ENCODE measurements around the gene IGSF5. TPM values are rescaled to one million over a fixed set of nuclear protein-coding genes. Genes with fewer than 3 reads are reported as not detected.

Gene IGSF5
- total RNA-seq, 1 experiment from 2014 or later: 0.33 TPM

DNA sequence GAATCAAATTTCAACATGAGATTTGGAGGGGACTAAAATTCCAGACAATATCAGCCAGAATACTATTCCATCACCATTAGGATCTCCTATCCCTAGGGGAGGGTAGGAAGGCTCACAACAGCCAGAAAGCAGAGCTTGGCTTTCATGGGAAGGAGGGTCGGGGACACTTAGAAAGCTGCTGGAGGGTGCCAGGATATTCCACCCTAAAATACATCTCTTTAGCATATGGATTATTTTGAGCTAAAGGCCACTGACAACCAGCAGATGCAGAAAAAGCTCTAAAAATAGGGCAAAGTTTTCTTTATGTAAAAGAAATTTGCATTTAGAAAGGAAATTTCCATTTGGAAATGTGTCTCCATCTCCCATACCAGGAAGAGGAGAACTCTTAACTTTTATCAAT lies 68.0 kb downstream of the IGSF5 start:
- intact Hi-C loops (cut with micrococcal nuclease; ENCODE audit: unreplicated experiment): no loop called here
- Mint-ChIP-seq H3K4me1 (ENCODE audit: low read depth, unreplicated experiment) (peaks cover 5% of the 10 kb centered on the region), H3K36me3 (ENCODE audit: insufficient read depth, unreplicated experiment) (no peaks in the 10 kb centered on the region), H3K4me3 (ENCODE audit: low read depth, unreplicated experiment) (no peak overlapping the region), H3K27me3 (ENCODE audit: unreplicated experiment) (peaks cover 4% of the 10 kb centered on the region), H3K27ac (ENCODE audit: unreplicated experiment) (no peak overlapping the region), H3K9me3 (ENCODE audit: low read depth, unreplicated experiment) (no peaks in the 10 kb centered on the region)
- BruUV-seq (replicated peaks): no TSS peak
- CTCF ChIA-PET: no interaction called here
- TF ChIP-seq CTCF (IDR thresholded peaks at IDR 0.05; ENCODE audit: unreplicated experiment): no peak
- no peak for DNase-seq

DNA sequence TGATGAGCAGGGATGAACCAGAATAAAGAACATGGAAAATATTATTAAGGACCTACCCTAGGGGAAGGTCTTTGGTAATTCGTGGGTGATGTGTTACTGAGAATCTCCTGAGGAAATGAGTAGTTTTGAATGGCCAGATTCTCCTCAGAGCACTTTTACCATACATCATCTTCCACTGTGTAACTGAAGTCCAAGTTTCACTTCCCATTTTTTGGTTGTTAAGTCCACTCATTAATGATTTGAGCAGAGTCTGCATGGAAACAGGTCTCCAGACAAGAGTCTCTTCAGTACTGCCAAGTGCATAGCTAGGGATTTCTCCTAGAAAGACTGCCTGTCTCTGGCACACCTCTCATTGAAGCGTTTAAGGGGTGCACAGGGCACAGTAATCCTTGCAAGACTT lies 73.6 kb downstream of the IGSF5 start:
- no peak for TF ChIP-seq CTCF (IDR thresholded peaks at IDR 0.05; ENCODE audit: unreplicated experiment)
- H3K36me3 Mint-ChIP-seq (ENCODE audit: insufficient read depth, unreplicated experiment): no peaks in the 10 kb centered on the region
- CTCF ChIA-PET: no interaction called here
- H3K9me3 Mint-ChIP-seq (ENCODE audit: low read depth, unreplicated experiment): no peaks in the 10 kb centered on the region
- intact Hi-C loops (cut with micrococcal nuclease; ENCODE audit: unreplicated experiment): no loop called here
- BruUV-seq (replicated peaks): no TSS peak
- H3K27me3 Mint-ChIP-seq (ENCODE audit: unreplicated experiment): peaks cover 14% of the 10 kb centered on the region
- H3K4me3 Mint-ChIP-seq (ENCODE audit: low read depth, unreplicated experiment): no peak overlapping the region
- H3K27ac Mint-ChIP-seq (ENCODE audit: unreplicated experiment): no peak overlapping the region
- no peak for DNase-seq
- H3K4me1 Mint-ChIP-seq (ENCODE audit: low read depth, unreplicated experiment): no peaks in the 10 kb centered on the region

DNA sequence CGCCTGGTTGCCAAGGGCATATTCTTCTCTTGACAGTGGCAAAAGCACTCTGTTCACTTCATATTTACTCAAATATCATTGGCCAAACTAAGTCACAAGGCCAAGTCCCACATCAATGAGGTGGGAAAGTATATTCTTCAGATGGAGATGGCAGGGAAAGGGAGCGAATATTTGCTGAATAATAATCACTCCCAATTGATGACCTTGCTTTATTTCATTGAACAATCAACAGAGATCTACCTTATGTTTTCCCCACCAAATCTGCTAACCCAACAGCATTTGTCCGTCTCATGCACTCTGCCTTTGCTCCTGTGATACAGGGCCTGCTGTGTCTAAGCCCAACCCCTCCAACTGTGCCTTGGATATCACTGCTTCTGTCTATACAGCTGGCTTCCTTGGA lies 77.1 kb downstream of the IGSF5 start:
- BruUV-seq (replicated peaks): no TSS peak
- Mint-ChIP-seq H3K27me3 (ENCODE audit: unreplicated experiment) (peaks cover 25% of the 10 kb centered on the region), H3K36me3 (ENCODE audit: insufficient read depth, unreplicated experiment) (no peaks in the 10 kb centered on the region), H3K4me1 (ENCODE audit: low read depth, unreplicated experiment) (no peaks in the 10 kb centered on the region), H3K4me3 (ENCODE audit: low read depth, unreplicated experiment) (no peak overlapping the region), H3K9me3 (ENCODE audit: low read depth, unreplicated experiment) (peaks cover 3% of the 10 kb centered on the region), H3K27ac (ENCODE audit: unreplicated experiment) (no peak overlapping the region)
- TF ChIP-seq CTCF (IDR thresholded peaks at IDR 0.05; ENCODE audit: unreplicated experiment): no peak
- CTCF ChIA-PET: no interaction called here
- DNase-seq: no peak
- intact Hi-C loops (cut with micrococcal nuclease; ENCODE audit: unreplicated experiment): no loop called here

GRCh38 chr21:39825250-39825649 lies 80.3 kb downstream of the IGSF5 start:
- H3K4me1 Mint-ChIP-seq (ENCODE audit: low read depth, unreplicated experiment): no peaks in the 10 kb centered on the region
- no TSS peak for BruUV-seq (replicated peaks)
- peaks cover 3% of the 10 kb centered on the region for H3K9me3 Mint-ChIP-seq (ENCODE audit: low read depth, unreplicated experiment)
- H3K36me3 Mint-ChIP-seq (ENCODE audit: insufficient read depth, unreplicated experiment): no peaks in the 10 kb centered on the region
- CTCF ChIA-PET: no interaction called here
- H3K4me3 Mint-ChIP-seq (ENCODE audit: low read depth, unreplicated experiment): no peak overlapping the region
- no peak overlapping the region for H3K27ac Mint-ChIP-seq (ENCODE audit: unreplicated experiment)
- TF ChIP-seq CTCF (IDR thresholded peaks at IDR 0.05; ENCODE audit: unreplicated experiment): no peak
- intact Hi-C loops (cut with micrococcal nuclease; ENCODE audit: unreplicated experiment): no loop called here
- DNase-seq: no peak
- H3K27me3 Mint-ChIP-seq (ENCODE audit: unreplicated experiment): peaks cover 11% of the 10 kb centered on the region

DNA sequence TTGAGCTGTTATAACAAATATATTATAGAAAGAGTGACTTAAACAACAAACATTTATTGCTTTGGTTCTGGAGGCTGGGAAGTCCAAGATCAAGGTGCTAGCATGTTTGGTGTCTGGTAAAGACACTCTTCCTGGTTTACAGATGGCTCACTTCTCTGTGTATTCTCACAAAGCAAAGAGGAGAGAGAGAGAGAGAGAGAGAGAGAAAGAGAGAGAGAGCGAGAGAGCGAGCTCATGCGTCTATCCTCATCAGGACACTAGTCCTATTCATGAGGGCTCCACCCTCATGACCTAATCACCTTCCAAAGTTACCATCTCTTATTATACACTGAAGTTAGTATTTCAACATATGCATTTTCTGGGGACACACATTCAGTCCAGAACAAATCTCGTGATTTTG lies 89.6 kb downstream of the IGSF5 start:
- no peaks in the 10 kb centered on the region for H3K9me3 Mint-ChIP-seq (ENCODE audit: low read depth, unreplicated experiment)
- CTCF ChIA-PET: no interaction called here
- BruUV-seq (replicated peaks): no TSS peak

More for the DNA sequence above, 89.6 kb downstream of the IGSF5 start:
- Mint-ChIP-seq H3K36me3 (ENCODE audit: insufficient read depth, unreplicated experiment) (no peaks in the 10 kb centered on the region), H3K4me3 (ENCODE audit: low read depth, unreplicated experiment) (no peak overlapping the region), H3K27ac (ENCODE audit: unreplicated experiment) (no peak overlapping the region), H3K27me3 (ENCODE audit: unreplicated experiment) (peaks cover 19% of the 10 kb centered on the region), H3K4me1 (ENCODE audit: low read depth, unreplicated experiment) (no peaks in the 10 kb centered on the region)
- no peak for DNase-seq
- TF ChIP-seq CTCF (IDR thresholded peaks at IDR 0.05; ENCODE audit: unreplicated experiment): no peak
- intact Hi-C loops (cut with micrococcal nuclease; ENCODE audit: unreplicated experiment): no loop called here

Data from Calu3 (cell line).